LNCAP (cell line): ENCODE data around the gene SPATA13.

Experiments
- TF ChIP-seq, protein P1 (sequence below): fragments of 450-650 bp; IDR thresholded peaks from 2 replicates; pipeline ENCODE4 v1.5.1; 2017; ENCODE audit warnings: mild to moderate bottlenecking

SPATA13 gene

DNA sequence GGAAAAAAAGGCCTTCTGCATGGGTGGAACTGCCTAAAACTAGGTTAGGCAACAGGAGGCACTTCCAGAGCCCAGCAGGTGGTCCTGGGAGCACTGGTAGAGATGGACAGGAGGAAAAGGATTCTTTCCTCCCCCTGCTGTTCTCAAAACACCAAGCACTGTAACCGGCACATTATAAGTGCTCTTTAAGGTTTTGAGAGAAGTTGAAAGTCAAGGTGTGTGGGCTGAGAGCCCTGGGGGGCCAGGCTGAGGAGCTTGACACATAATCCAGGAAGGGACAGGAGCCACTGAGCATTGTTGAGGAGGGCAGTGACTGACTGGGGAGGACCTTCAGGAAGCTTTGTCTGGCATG lies 32.3 kb downstream of the SPATA13 start:
- TF ChIP-seq, protein P1, sequence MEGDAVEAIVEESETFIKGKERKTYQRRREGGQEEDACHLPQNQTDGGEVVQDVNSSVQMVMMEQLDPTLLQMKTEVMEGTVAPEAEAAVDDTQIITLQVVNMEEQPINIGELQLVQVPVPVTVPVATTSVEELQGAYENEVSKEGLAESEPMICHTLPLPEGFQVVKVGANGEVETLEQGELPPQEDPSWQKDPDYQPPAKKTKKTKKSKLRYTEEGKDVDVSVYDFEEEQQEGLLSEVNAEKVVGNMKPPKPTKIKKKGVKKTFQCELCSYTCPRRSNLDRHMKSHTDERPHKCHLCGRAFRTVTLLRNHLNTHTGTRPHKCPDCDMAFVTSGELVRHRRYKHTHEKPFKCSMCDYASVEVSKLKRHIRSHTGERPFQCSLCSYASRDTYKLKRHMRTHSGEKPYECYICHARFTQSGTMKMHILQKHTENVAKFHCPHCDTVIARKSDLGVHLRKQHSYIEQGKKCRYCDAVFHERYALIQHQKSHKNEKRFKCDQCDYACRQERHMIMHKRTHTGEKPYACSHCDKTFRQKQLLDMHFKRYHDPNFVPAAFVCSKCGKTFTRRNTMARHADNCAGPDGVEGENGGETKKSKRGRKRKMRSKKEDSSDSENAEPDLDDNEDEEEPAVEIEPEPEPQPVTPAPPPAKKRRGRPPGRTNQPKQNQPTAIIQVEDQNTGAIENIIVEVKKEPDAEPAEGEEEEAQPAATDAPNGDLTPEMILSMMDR = no peak

DNA sequence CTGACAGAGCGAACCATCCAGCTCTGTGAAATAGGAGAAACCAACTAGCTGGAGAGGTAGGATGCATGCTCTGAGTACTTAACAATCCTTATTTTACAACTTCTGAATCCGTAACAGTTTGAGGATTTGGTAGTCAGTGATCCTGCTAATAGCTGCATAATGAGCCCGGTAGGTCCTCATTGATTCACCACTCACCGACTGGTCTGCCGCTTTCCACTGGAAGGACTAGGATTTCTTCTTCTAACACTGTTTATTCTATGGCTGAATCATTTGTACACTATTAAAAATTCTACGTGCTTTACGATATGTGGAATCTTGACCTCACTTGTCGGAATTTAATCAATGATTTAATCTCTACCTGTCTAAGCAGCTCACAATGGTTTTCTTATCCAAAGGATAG lies 33.9 kb downstream of the SPATA13 start:
- TF ChIP-seq, protein P1 = no peak

DNA sequence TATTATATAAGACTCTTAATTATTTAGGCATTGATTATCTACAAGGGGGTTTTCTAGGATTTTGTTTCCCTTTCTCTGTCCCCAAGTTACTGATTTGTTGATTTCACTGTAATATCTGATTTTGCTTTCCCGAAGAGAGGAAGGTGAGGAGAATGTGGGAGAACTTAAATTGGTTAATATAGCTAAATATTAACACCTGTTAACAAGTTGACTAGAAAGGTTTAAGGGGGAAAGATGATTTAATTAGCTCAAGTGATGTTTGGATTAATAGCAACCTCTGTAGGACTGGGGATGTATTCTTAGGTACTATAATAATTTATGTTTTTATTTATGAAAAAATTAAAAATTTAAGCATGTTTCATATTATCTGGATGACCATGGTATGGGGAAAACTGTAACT lies 35.1 kb downstream of the SPATA13 start:
- TF ChIP-seq, protein P1 = no peak

DNA sequence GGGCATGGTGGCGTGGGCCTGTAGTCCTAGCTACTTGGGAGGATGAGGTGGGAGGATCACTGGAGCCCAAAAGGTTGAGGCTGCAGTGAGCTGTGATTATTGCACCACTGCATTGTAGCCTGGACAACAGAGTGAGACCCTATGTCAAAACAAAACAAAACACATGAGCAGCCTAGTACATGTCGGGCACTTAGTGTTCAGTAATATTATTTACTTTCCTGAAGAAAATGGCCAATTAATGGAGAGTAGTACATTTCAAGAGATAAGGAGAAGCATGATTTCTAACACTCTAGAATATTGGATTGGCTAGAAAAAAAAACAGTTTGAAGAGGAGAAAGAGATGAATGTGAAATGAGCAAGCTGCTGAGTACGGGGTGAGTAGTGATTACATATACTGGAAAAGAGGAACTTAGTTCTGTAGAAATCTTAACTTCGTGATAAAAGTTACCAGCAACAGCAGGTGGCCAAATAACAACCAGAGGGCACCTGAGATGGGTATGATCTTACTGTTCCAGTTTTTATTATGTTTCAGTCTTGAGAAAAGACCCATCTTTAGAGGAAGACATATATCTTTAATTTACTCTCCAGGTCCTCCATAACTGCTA lies 36.2 kb downstream of the SPATA13 start:
- TF ChIP-seq, protein P1 = no peak

DNA sequence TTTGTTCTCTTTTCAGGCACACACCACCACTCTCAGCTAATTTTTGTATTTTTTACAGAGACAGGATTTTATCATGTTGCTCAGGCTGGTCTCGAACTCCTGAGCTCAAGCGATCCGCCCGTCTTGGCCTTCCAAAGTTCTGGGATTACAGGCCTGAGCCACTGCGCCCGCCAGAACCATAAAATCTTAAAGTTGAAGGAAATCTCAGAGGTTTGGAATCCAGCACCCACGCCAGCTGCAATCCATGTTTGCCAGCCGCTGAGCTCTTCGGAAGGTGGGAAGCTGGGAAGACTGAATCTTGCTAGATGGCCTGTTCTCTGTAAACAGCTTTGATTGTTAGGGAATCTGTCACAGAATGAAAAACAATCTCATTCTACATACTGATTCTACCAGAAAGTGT lies 38.5 kb downstream of the SPATA13 start:
- TF ChIP-seq, protein P1 = no peak

DNA sequence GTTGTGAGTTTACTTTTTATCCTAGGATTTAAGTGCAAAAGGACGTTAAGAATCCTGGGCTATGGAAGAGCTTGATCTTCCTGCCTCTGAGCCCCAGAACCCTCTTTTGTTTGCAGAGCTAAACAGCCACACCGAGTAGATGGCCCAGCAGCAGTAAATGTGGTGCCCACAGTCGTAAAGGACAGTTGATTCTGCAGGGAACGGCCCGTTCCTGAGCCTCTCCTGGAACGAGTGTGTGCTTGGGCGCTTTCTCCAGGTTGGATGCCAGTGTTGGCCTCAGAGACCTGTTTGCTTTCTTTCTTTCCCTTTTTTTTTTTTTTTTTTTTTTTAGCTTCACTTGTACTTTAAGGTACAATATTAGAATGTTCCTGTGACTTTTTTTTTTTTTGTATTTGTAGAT lies 41.7 kb downstream of the SPATA13 start:
- TF ChIP-seq, protein P1 = no peak

DNA sequence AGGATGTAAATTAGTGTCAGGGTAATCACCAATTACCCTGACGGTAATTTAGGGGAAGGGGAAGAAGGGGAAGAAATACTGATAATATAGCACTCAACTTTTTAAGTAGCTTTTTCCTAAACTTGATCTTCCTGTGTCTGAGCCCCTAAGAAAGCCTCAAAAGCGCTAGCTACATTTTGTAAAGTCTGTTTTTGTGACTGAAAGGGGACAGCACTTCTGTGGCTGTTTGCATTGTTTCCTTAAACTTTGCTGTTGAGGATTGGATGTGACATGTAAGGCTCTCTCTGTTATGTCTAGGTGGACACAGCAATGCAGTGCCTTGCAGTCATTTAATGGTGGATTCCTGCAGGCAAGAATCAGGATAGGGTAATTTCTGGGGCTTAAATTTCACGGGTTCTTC lies 42.8 kb downstream of the SPATA13 start:
- TF ChIP-seq, protein P1 = no peak

DNA sequence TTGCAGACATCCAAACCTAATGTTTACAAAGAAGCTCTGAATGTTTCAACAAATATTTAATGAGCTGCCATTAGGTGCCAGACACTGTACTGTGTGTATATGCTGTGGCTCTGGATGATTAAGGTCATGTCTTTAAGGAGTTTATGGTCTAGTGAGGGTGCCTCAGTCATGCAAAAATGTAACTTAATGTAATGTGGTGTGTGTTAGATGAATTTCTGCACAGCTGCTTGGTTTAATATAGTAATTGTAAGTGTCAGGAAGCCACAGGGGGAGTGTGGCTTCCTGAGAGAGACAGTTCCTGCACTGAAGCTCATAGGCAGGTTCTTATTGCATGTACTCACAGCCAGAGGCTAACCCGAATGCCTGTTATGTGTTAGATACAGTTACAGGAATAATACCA lies 43.3 kb downstream of the SPATA13 start:
- TF ChIP-seq, protein P1 = no peak
